DND-41 (cell line): ENCODE data around the gene RSPH9.

Source experiments
- CTCF ChIP-seq: IDR thresholded peaks from 2 replicates; pipeline ENCODE4 v1.5.1; 2012; ENCODE audit warnings: borderline replicate concordance, low read length, moderate library complexity, mild to moderate bottlenecking; ENCODE audit not compliant: poor library complexity, severe bottlenecking; ENCODE audit errors: extremely low read depth
- EZH2 ChIP-seq: IDR thresholded peaks from 3 replicates; pipeline ENCODE4 v1.6.1; 2012; ENCODE audit warnings: borderline replicate concordance, low read depth, mild to moderate bottlenecking, moderate library complexity, low read length, inconsistent platforms; ENCODE audit not compliant: severe bottlenecking

DNA sequence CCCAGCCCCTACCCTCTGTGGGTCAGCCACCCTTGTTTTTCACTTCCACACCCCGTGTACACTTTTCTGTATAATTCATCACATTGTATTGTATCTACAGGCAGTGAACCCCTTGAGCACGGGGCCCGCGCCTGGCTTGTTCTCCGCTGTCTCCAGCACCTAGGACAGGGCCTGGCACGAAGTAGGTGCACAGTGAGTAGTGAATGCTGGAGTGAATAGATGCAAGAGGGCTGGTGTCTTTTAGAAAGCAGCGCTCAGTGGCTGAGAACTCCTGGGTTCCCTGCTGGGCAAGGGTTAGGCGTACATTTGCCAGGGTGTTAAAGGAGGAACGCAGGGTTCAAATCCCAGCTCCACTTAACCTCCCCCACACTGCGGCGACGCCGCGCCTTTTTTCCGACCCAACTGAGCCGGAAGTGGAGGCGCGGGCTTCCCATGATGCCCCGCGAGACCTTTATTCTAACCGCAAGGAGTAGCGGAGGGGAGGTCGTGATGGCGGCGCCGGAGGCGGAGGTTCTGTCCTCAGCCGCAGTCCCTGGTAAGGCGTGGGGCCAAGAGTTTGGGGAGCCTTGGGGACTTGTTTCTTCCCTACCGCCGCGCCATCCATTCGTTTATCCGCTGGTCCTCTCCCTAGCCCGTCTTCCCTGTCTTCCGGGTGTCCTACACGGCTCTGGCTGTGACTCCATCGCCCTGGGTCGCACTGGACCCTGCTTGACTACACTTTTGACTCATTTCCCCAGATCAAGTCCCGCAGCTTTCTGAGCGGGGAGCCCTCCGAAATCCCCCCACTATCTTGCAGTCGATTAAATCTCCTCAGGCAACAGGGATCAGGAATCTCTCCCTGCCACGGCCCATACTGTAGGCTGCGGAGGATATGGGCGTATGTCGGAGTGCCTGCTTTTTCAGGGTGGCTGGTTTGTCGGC, 9.2 kb upstream of the RSPH9 start, which contains the start of gene MAD2L1BP:
- TF ChIP-seq CTCF, result no peak
- TF ChIP-seq EZH2, result no peak
